Uterus (tissue), 2 donors: ENCODE data around the gene C1orf21.

Experiments used
- POLR2A ChIP-seq, 2 donors: fragments of 450-650 bp; IDR thresholded peaks; one replicate each; pipeline ENCODE4 v1.6.1; 2016; ENCODE audit warnings: antibody characterized with exemption in 2 of 2, mild to moderate bottlenecking in 1 of 2, moderate library complexity in 1 of 2
- TF ChIP-seq, protein P1 (sequence below), 4 experiments: fragments of 200-600 bp in 2 of 4; fragments of 450-650 bp in 2 of 4; sonication (generic) in 2 of 4; IDR thresholded peaks; one replicate each; pipeline ENCODE4 v1.5.1; 2016 to 2019; ENCODE audit warnings: antibody characterized with exemption in 4 of 4, mild to moderate bottlenecking in 2 of 4, moderate library complexity in 1 of 4

- TF ChIP-seq, protein P1, sequence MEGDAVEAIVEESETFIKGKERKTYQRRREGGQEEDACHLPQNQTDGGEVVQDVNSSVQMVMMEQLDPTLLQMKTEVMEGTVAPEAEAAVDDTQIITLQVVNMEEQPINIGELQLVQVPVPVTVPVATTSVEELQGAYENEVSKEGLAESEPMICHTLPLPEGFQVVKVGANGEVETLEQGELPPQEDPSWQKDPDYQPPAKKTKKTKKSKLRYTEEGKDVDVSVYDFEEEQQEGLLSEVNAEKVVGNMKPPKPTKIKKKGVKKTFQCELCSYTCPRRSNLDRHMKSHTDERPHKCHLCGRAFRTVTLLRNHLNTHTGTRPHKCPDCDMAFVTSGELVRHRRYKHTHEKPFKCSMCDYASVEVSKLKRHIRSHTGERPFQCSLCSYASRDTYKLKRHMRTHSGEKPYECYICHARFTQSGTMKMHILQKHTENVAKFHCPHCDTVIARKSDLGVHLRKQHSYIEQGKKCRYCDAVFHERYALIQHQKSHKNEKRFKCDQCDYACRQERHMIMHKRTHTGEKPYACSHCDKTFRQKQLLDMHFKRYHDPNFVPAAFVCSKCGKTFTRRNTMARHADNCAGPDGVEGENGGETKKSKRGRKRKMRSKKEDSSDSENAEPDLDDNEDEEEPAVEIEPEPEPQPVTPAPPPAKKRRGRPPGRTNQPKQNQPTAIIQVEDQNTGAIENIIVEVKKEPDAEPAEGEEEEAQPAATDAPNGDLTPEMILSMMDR (IDR thresholded peaks at IDR 0.05), result no peak
- no peak for TF ChIP-seq POLR2A (IDR thresholded peaks at IDR 0.05)
These were observed 262.0 kb downstream of the C1orf21 start for GRCh38 chr1:184648856-184649201.
